Measurements from ENCODE around the gene RNF40. TPM values are rescaled to one million over a fixed set of nuclear protein-coding genes. Genes with fewer than 3 reads are reported as not detected.

RNF40 gene
- total RNA-seq, 1 experiment from 2014 or later = 85.0 TPM

DNA sequence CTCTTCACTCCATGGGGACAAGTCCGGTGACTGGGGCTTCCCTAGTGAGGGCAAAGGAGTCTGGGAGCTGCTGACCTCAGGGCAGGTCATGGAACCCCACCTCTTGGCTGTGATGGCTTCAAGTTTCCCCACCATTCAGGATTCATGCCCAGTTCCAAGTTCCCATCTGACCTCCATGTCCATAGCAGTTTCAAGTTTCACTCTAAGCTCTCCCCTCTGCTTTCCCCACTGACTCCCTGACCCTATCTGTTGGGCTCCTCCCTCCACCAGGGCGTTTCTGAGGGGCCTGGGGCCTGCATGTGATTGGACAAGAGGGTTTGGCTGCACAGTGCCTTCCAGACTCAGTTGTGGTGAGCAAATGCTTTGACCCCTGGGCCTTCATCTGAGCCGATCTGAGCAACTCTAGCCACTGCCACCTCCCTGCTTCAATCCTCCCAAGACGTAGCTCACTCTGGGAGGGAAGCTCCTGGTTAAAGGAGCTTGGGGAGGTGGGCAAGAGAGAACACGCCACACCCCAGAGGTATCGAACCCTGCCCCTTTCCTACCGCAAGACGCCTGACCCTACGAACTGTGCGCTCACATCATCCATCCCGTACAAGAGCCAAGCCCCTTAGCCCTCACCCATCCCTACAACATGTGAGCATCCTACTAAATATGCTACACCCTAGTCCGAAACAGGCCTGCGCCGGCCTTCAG is 16.6 kb downstream of the RNF40 start:
- no peak overlapping the region for H3K27ac Mint-ChIP-seq (ENCODE audit: low read depth, unreplicated experiment)
- peaks cover 56% of the 10 kb centered on the region for H3K36me3 Mint-ChIP-seq (ENCODE audit: insufficient read depth, unreplicated experiment)
- DNase-seq (ENCODE audit: unreplicated experiment) = no peak
- ChIA-PET CTCF (interaction anchor here (0.5 to 1.1 kb wide), 5 partner anchors 29 to 140 kb away, joined by 3 to 5 read pairs (median 3); no protein-coding TSS in a partner anchor), POLR2A (interaction anchor here (0.8 to 2.6 kb wide), 5 partner anchors 12 to 35 kb away, joined by 3 to 7 read pairs (median 4); no protein-coding TSS in a partner anchor)
- intact Hi-C loops (cut with micrococcal nuclease) = loop anchor here (5.0 kb wide), 1 partner anchor 34 kb away; no protein-coding TSS in a partner anchor
- H3K27me3 Mint-ChIP-seq (ENCODE audit: insufficient read depth, unreplicated experiment) = no peaks in the 10 kb centered on the region
- H3K4me3 Mint-ChIP-seq (ENCODE audit: unreplicated experiment) = no peak overlapping the region
- H3K4me1 Mint-ChIP-seq (ENCODE audit: insufficient read depth, unreplicated experiment) = peaks cover 16% of the 10 kb centered on the region
- BruUV-seq (replicated peaks) = no TSS peak
- H3K9me3 Mint-ChIP-seq (ENCODE audit: unreplicated experiment) = no peaks in the 10 kb centered on the region
- TF ChIP-seq CTCF (IDR thresholded peaks at IDR 0.05; ENCODE audit: unreplicated experiment) = no peak

GRCh38 chr16:30779596-30779995 is 17.5 kb downstream of the RNF40 start:
- no TSS peak for BruUV-seq (replicated peaks)

DNA sequence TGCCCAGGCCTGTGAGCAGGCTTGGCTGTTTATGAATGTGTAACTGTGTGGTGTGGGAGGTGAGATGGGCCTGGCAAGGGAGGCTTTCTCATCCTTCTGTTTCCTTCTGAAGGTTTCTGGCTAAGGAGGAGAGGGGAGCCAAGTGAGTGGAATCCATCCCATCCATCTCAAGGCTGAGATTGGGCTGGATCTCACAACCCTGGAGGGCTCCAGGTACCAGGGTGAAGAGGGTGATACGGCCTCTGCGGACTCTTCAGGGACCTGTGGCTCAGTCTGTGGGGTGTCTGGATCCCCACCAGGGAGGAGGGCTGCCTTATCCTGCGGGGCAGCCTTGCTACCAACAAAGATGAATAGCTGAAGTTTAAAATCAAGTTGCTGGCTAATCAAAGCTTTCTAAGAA is 17.9 kb downstream of the RNF40 start:
- Mint-ChIP-seq H3K36me3 (ENCODE audit: insufficient read depth, unreplicated experiment) (peaks cover 52% of the 10 kb centered on the region), H3K4me1 (ENCODE audit: insufficient read depth, unreplicated experiment) (peaks cover 16% of the 10 kb centered on the region), H3K27me3 (ENCODE audit: insufficient read depth, unreplicated experiment) (no peaks in the 10 kb centered on the region), H3K4me3 (ENCODE audit: unreplicated experiment) (no peak overlapping the region), H3K9me3 (ENCODE audit: unreplicated experiment) (no peaks in the 10 kb centered on the region), H3K27ac (ENCODE audit: low read depth, unreplicated experiment) (no peak overlapping the region)
- DNase-seq (ENCODE audit: unreplicated experiment) = no peak
- BruUV-seq (replicated peaks) = no TSS peak
- CTCF ChIA-PET = interaction anchor here (0.8 kb wide), 1 partner anchor 31 kb away, joined by 4 read pairs; no protein-coding TSS in a partner anchor
- POLR2A ChIA-PET = interaction anchor here (1.0 to 1.5 kb wide), 3 partner anchors 13 to 98 kb away, joined by 3 to 5 read pairs (median 4); no protein-coding TSS in a partner anchor
- intact Hi-C loops (cut with micrococcal nuclease) = loop anchor here (10.0 kb wide), 1 partner anchor 165 kb away; the partner anchor contains the start of gene ORAI3
- TF ChIP-seq CTCF (IDR thresholded peaks at IDR 0.05; ENCODE audit: unreplicated experiment) = no peak

More at GRCh38 chr16:30779596-30779995, 17.5 kb downstream of the RNF40 start:
- no peak for DNase-seq (ENCODE audit: unreplicated experiment)
- H3K9me3 Mint-ChIP-seq (ENCODE audit: unreplicated experiment) = no peaks in the 10 kb centered on the region
- ChIA-PET CTCF (interaction anchor here (0.8 kb wide), 1 partner anchor 31 kb away, joined by 4 read pairs; no protein-coding TSS in a partner anchor), POLR2A (interaction anchor here (1.0 to 1.1 kb wide), 2 partner anchors 13 to 98 kb away, joined by 3 to 4 read pairs; no protein-coding TSS in a partner anchor)
- TF ChIP-seq CTCF (IDR thresholded peaks at IDR 0.05; ENCODE audit: unreplicated experiment) = no peak
- H3K36me3 Mint-ChIP-seq (ENCODE audit: insufficient read depth, unreplicated experiment) = peaks cover 54% of the 10 kb centered on the region
- intact Hi-C loops (cut with micrococcal nuclease) = loop anchor here (5.0 kb wide), 1 partner anchor 33 kb away; no protein-coding TSS in a partner anchor
- no peak overlapping the region for H3K4me3 Mint-ChIP-seq (ENCODE audit: unreplicated experiment)
- peaks cover 16% of the 10 kb centered on the region for H3K4me1 Mint-ChIP-seq (ENCODE audit: insufficient read depth, unreplicated experiment)
- H3K27me3 Mint-ChIP-seq (ENCODE audit: insufficient read depth, unreplicated experiment) = no peaks in the 10 kb centered on the region
- H3K27ac Mint-ChIP-seq (ENCODE audit: low read depth, unreplicated experiment) = no peak overlapping the region

DNA sequence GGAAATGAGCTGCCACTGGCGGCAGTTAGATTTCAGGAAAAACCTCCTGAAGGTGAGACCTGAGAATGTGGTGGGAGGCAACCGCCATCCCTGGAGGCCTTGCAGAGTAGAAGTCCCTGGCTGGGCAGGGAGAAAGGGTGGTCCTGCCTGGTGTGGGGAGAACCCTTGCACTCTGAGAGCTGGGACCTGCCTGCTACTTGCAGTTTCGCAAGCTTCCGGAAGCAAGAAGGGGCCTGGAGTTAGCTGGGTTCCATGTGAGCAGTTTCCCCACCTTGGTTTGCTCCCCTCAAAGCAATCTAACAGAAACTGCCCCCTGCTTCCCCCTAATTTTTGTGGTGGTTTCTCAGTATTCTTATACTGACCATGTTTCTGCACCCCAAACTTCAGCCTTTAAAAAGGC is 18.4 kb downstream of the RNF40 start:
- POLR2A ChIA-PET = interaction anchor here (1.0 to 1.5 kb wide), 4 partner anchors 14 to 97 kb away, joined by 3 to 5 read pairs (median 4); no protein-coding TSS in a partner anchor
- DNase-seq (ENCODE audit: unreplicated experiment) = no peak
- Mint-ChIP-seq H3K4me3 (ENCODE audit: unreplicated experiment) (no peak overlapping the region), H3K27me3 (ENCODE audit: insufficient read depth, unreplicated experiment) (no peaks in the 10 kb centered on the region), H3K27ac (ENCODE audit: low read depth, unreplicated experiment) (no peak overlapping the region), H3K4me1 (ENCODE audit: insufficient read depth, unreplicated experiment) (peaks cover 20% of the 10 kb centered on the region), H3K36me3 (ENCODE audit: insufficient read depth, unreplicated experiment) (peaks cover 47% of the 10 kb centered on the region), H3K9me3 (ENCODE audit: unreplicated experiment) (no peaks in the 10 kb centered on the region)
- CTCF ChIA-PET = no interaction called here
- intact Hi-C loops (cut with micrococcal nuclease) = loop anchor here (10.0 kb wide), 1 partner anchor 164 kb away; the partner anchor contains the start of gene ORAI3
- BruUV-seq (replicated peaks) = no TSS peak
- TF ChIP-seq CTCF (IDR thresholded peaks at IDR 0.05; ENCODE audit: unreplicated experiment) = no peak

Data from MCF 10A (cell line).